Large intestine (tissue), 3 donors: ENCODE results near the gene ARHGEF33. TPM values are rescaled to one million over a fixed set of nuclear protein-coding genes. Genes with fewer than 3 reads are reported as not detected.
A peak's percentile ranks its signal among the peaks of the same experiment; 100 is the strongest.

Experiments used
- DNase-seq, 2 donors: peaks; one replicate each; pipeline versions ENCODE4 v3.0.0 to v3.0.0-alpha.2; 2013
- H3K27ac ChIP-seq: one replicate; pipeline ENCODE4 v1.5.1; 2013; ENCODE audit warnings: low read length
- H3K27me3 ChIP-seq: 2 replicates; pipeline ENCODE4 v1.6.1; 2013; ENCODE audit warnings: low read length; ENCODE audit not compliant: control insufficient read depth, insufficient read depth
- H3K36me3 ChIP-seq: 2 replicates; pipeline ENCODE4 v1.6.1; 2013; ENCODE audit warnings: low read length; ENCODE audit not compliant: control insufficient read depth, insufficient read depth
- H3K4me1 ChIP-seq: one replicate; pipeline ENCODE4 v1.6.1; 2013; ENCODE audit warnings: low read length; ENCODE audit not compliant: control insufficient read depth, insufficient read depth
- H3K4me3 ChIP-seq: one replicate; pipeline ENCODE4 v1.5.1; 2013; ENCODE audit warnings: low read length
- H3K9me3 ChIP-seq: one replicate; pipeline ENCODE4 v1.6.1; 2013; ENCODE audit warnings: mild to moderate bottlenecking, low read depth, low read length, moderate library complexity; ENCODE audit not compliant: control insufficient read depth
- WGBS: methylation state at CpG from one replicate; pipeline ENCODE4 v1.1.5; 2013; ENCODE audit warnings: low lambda C conversion rate; ENCODE audit not compliant: insufficient coverage; 5-methylcytosine and 5-hydroxymethylcytosine counted together
- polyA plus RNA-seq: library from polyadenylated mRNA; unstranded; fragments of 120-200 nt; gene quantifications from one replicate; pipeline ENCODE4 v1.2.1, GENCODE V29; 2013

The ARHGEF33 gene
- polyA plus RNA-seq, 1 donor, result 0.87 TPM

DNA sequence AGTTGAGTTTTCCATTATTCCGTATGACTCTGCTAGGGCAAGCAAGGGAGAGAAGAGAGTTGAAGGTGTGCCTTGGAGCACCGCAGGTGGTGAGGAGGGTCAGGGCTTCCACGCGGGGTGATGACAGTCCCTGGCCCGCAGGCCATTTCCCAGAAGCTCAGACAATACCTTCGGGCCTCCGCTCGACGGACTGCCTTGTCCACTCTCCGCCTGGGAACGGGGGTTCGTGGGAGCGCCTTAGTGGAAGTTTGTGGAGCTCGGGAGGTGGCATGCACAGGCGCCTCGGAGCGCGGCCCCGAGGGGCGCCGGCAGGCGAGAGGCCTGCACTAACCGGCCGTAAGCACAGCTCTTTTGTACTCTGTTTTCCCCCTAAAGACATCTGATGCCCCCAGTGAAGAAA lies 69.8 kb downstream of the ARHGEF33 start:
- Histone ChIP-seq H3K27ac (no peak overlapping the region), H3K9me3 (peaks cover 9% of the 10 kb centered on the region), H3K4me3 (no peak overlapping the region), H3K4me1 (peaks cover 4% of the 10 kb centered on the region), H3K36me3 (no peaks in the 10 kb centered on the region), H3K27me3 (peaks cover 12% of the 10 kb centered on the region)
- DNase-seq, result no peak
- WGBS, result no CpG with 5 or more reads among the region's 24 CpGs

- peaks cover 9% of the 10 kb centered on the region for H3K9me3 ChIP-seq
- no CpG with 5 or more reads among the region's 97 CpGs for WGBS
- H3K27ac ChIP-seq, result no peak overlapping the region
- peak; percentile 85 to 92 for DNase-seq
- peaks cover 4% of the 10 kb centered on the region for H3K4me1 ChIP-seq
- H3K4me3 ChIP-seq, result peak overlapping the region; percentile 51
- H3K27me3 ChIP-seq, result peaks cover 12% of the 10 kb centered on the region
- H3K36me3 ChIP-seq, result no peaks in the 10 kb centered on the region
Observed at GRCh38 chr2:38959938-38960608, 70.4 kb downstream of the ARHGEF33 start.

- H3K27me3 ChIP-seq, result peaks cover 12% of the 10 kb centered on the region
- no peak for DNase-seq
- peaks cover 4% of the 10 kb centered on the region for H3K4me1 ChIP-seq
- no peak overlapping the region for H3K27ac ChIP-seq
- H3K4me3 ChIP-seq, result peak overlapping the region; percentile 27
- WGBS, result no CpG with 5 or more reads among the region's 34 CpGs
- no peaks in the 10 kb centered on the region for H3K36me3 ChIP-seq
- H3K9me3 ChIP-seq, result peaks cover 9% of the 10 kb centered on the region
Observed at GRCh38 chr2:38960609-38961320, 71.1 kb downstream of the ARHGEF33 start.

DNA sequence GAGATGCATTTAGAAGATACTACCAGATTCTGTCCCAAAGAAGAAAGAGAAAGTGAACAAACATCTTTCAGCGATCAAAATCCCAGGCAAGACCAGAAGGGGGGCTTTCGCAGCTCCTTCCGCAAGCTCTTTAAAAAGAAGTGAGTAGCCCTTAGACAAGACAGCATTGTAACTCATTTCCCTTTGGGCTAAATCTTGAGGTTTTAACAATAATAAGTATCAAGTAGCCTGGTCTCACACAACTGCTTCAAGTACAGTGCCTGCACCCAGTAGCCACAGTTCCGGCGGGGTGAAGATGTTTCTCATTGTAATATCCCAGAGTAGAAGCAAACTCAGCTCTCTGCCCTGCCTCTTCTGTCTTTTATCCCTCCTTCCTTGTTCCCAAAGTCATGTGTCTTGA lies 76.3 kb downstream of the ARHGEF33 start:
- no peaks in the 10 kb centered on the region for H3K4me1 ChIP-seq
- no peaks in the 10 kb centered on the region for H3K36me3 ChIP-seq
- DNase-seq, result no peak
- WGBS, result 93% methylated on average over 3 of the region's 5 CpGs
- no peak overlapping the region for H3K4me3 ChIP-seq
- peaks cover 1% of the 10 kb centered on the region for H3K27me3 ChIP-seq
- H3K9me3 ChIP-seq, result no peaks in the 10 kb centered on the region
- no peak overlapping the region for H3K27ac ChIP-seq

- H3K27ac ChIP-seq, result no peak overlapping the region
- H3K9me3 ChIP-seq, result no peaks in the 10 kb centered on the region
- DNase-seq, result no peak
- H3K4me1 ChIP-seq, result no peaks in the 10 kb centered on the region
- no peak overlapping the region for H3K4me3 ChIP-seq
- H3K36me3 ChIP-seq, result no peaks in the 10 kb centered on the region
- no peaks in the 10 kb centered on the region for H3K27me3 ChIP-seq
- no CpG with 5 or more reads among the region's 1 CpG for WGBS
Observed at GRCh38 chr2:38966678-38967077, 77.0 kb downstream of the ARHGEF33 start.

DNA sequence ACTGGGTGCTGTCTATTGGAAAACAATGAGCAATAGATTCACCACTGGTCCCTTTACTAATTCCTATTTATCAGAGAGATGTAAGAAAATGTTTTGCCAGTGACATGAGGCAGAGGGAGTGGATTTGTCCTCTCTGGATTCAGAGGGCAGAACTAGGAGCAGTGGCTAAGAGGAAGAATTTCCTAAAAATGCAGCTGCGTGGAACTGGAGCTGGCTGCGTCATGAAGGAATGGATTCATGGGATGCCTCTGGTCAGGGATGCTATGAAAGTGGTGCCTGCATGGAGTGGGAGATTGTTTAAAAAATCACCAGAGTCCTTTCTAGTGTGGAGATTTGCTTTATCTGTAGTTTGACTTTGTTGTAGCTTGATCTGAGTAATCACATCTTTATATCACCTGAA lies 78.3 kb downstream of the ARHGEF33 start:
- Histone ChIP-seq H3K4me1 (no peaks in the 10 kb centered on the region), H3K4me3 (no peak overlapping the region), H3K36me3 (no peaks in the 10 kb centered on the region), H3K27me3 (no peaks in the 10 kb centered on the region), H3K9me3 (no peaks in the 10 kb centered on the region), H3K27ac (no peak overlapping the region)
- DNase-seq, result no peak
- no CpG with 5 or more reads among the region's 2 CpGs for WGBS

GRCh38 chr2:38971377-38971776 lies 81.7 kb downstream of the ARHGEF33 start:
- no peaks in the 10 kb centered on the region for H3K9me3 ChIP-seq
- 100% methylated on average over 2 of the region's 4 CpGs for WGBS
- H3K27ac ChIP-seq, result no peak overlapping the region
- H3K36me3 ChIP-seq, result no peaks in the 10 kb centered on the region
- no peaks in the 10 kb centered on the region for H3K4me1 ChIP-seq
- no peak overlapping the region for H3K4me3 ChIP-seq
- no peak for DNase-seq
- H3K27me3 ChIP-seq, result no peaks in the 10 kb centered on the region

DNA sequence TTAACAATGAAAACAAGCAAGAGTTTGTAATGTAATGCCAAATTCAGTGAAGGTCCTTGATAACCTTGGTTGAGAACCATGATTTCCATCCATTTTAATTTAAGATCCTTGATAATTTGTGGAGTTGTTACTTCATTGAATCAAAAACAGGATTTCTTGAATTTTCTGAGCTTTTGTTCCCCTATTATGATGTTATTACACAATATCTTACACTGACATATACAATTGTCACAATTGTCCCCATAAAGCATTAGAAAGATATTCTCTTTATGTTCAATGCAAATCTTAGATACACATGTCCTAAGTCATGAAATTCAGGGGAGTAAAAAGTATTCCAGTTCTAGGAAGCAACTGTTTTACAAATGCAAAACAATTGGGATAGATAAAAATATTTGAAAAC lies 83.6 kb downstream of the ARHGEF33 start:
- Histone ChIP-seq H3K36me3 (no peaks in the 10 kb centered on the region), H3K4me1 (no peaks in the 10 kb centered on the region), H3K27ac (no peak overlapping the region), H3K4me3 (no peak overlapping the region), H3K9me3 (no peaks in the 10 kb centered on the region), H3K27me3 (no peaks in the 10 kb centered on the region)
- no peak for DNase-seq

DNA sequence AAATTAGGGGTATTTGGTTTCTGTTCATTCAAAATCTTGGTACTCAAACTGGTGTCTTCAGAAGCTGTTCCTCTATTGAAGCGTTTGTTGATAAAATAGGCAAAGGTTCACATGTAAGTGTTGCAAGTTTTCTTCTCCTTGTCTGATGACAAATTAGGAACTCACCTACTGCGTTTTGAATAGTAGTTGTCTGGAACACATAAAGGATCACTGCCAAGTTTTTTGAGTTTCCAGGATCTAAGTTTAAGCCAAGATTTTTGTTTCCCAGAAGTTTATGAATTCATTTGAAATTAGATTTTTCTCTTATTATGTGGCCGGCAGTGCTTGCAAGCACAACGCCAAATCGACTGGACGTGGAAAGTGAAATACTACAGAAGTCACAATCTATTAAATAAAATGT lies 85.4 kb downstream of the ARHGEF33 start:
- H3K9me3 ChIP-seq, result no peaks in the 10 kb centered on the region
- H3K27ac ChIP-seq, result no peak overlapping the region
- no peak overlapping the region for H3K4me3 ChIP-seq
- no peaks in the 10 kb centered on the region for H3K36me3 ChIP-seq
- 100% methylated on average over 1 of the region's 6 CpGs for WGBS
- DNase-seq, result no peak
- H3K27me3 ChIP-seq, result no peaks in the 10 kb centered on the region
- peaks cover 3% of the 10 kb centered on the region for H3K4me1 ChIP-seq

DNA sequence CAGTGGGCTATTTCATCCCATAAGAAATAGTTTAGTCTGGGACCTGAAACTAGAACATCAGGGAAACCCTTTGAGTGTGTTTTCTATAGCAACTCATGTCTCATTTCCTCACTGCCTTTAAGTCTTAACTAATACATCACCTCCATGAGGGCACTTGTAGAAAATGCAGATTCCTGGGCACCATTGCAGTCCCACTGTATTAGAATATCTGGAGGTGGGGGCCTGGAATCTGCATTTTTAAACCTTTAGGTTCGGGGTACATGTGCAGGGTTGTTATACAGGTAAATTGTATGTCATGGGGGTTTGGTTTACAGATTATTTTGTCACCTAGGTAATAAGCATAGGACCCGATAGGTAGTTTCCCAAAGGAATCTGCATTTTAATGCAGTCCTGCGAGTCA lies 87.4 kb downstream of the ARHGEF33 start:
- 100% methylated on average over 1 of the region's 3 CpGs for WGBS
- H3K27me3 ChIP-seq, result no peaks in the 10 kb centered on the region
- H3K27ac ChIP-seq, result no peak overlapping the region
- DNase-seq, result no peak
- no peaks in the 10 kb centered on the region for H3K36me3 ChIP-seq
- no peak overlapping the region for H3K4me3 ChIP-seq
- no peaks in the 10 kb centered on the region for H3K9me3 ChIP-seq
- H3K4me1 ChIP-seq, result peaks cover 5% of the 10 kb centered on the region
